ENCODE results near the gene RNF213.
A peak's percentile ranks its signal among the peaks of the same experiment; 100 is the strongest.
"Not testable (repeated sequence)": the region's sequence is repeated elsewhere in the genome, so short reads cannot be mapped to it uniquely, and the experiment has no call there.

Gene RNF213

DNA sequence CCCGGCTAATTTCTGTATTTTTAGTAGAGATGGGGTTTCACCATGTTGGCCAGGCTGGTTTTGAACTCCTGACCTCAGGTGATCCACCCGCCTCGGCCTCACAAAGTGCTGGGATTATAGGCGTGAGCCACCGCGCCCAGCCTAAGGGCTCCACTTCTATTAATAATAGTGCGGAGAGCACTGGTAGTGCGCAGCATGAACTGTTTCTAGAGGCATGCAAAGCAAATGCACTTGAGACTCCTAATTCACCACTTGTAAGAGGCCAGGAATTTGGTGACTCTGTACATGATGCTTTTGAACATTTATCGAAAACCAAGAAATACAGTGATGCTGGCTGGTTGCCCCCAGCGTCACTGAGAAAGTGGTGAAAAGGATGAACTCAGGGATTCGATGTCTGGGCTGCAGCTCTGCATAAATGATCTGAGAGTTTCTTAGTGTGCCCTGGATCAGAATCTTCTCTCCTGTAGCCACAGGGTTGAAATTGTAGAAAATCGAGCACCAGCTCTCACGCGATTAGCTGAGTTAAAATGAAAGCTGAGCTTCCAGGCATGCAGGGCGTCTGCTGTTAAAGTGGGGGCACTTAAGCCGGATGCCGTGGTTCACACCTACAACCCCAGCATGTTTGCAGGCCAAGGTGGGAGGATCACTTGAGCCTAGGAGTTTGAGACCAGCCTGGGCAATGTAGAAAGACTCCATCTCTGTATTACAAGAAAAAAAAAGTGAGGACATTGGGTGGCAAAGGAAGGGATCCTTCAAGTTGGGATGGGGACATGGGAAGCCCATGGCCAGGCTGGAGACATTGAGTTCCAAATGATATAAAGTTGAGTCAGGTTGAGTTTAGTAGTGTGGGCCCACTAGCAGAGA is 4.8 kb downstream of the RNF213 start:
- H3K4me1 Mint-ChIP-seq (ENCODE audit: low read depth), result peaks cover 44% of the 10 kb centered on the region

GRCh38 chr17:80267391-80267790 is 6.7 kb downstream of the RNF213 start:
- Mint-ChIP-seq H3K4me3 (peak overlapping the region; percentile 65), H3K9me3 (ENCODE audit: low read depth) (no peaks in the 10 kb centered on the region), H3K4me1 (ENCODE audit: low read depth) (peaks cover 35% of the 10 kb centered on the region), H3K27ac (peak overlapping the region; percentile 84), H3K36me3 (peaks cover 8% of the 10 kb centered on the region), H3K27me3 (no peaks in the 10 kb centered on the region)

More for the DNA sequence above, 4.8 kb downstream of the RNF213 start:
- no peaks in the 10 kb centered on the region for H3K27me3 Mint-ChIP-seq
- H3K4me3 Mint-ChIP-seq, result peak overlapping the region; percentile 97
- peak overlapping the region; percentile 99 for H3K27ac Mint-ChIP-seq
- peaks cover 8% of the 10 kb centered on the region for H3K36me3 Mint-ChIP-seq
- no peaks in the 10 kb centered on the region for H3K9me3 Mint-ChIP-seq (ENCODE audit: low read depth)

- Mint-ChIP-seq H3K27me3 (no peaks in the 10 kb centered on the region), H3K9me3 (ENCODE audit: low read depth) (no peaks in the 10 kb centered on the region), H3K4me1 (ENCODE audit: low read depth) (peaks cover 39% of the 10 kb centered on the region), H3K27ac (no peak overlapping the region), H3K4me3 (no peak overlapping the region), H3K36me3 (peaks cover 8% of the 10 kb centered on the region)
Measured at GRCh38 chr17:80268427-80268826, 7.8 kb downstream of the RNF213 start.

- Mint-ChIP-seq H3K27me3 (no peaks in the 10 kb centered on the region), H3K4me1 (ENCODE audit: low read depth) (peaks cover 44% of the 10 kb centered on the region), H3K4me3 (no peak overlapping the region), H3K9me3 (ENCODE audit: low read depth) (no peaks in the 10 kb centered on the region), H3K27ac (no peak overlapping the region), H3K36me3 (peaks cover 14% of the 10 kb centered on the region)
Measured at GRCh38 chr17:80269405-80269807, 8.8 kb downstream of the RNF213 start.

DNA sequence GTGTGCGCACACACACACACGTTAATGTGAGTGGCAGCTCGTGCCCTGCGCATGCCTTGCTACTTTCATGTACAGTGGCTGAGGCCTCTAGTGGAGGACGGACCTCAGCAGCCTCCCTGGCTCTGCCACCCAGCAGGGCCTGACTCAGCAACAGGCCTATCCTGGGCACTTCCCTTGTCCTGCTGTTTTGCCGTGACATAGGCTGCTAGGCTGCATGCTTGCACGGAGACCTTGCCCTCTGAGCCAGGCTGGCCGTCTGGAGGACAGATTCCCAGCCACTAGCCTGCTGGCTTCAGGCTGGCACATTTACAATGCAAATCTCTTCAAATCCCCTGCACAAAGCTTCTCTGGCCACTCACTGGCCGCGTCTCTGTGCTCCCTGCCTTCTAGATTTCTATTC is 9.5 kb downstream of the RNF213 start:
- Mint-ChIP-seq H3K27ac (peak overlapping the region; percentile 81), H3K4me3 (no peak overlapping the region), H3K36me3 (peaks cover 14% of the 10 kb centered on the region), H3K4me1 (ENCODE audit: low read depth) (peaks cover 39% of the 10 kb centered on the region), H3K27me3 (no peaks in the 10 kb centered on the region), H3K9me3 (ENCODE audit: low read depth) (no peaks in the 10 kb centered on the region)

- peaks cover 11% of the 10 kb centered on the region for H3K36me3 Mint-ChIP-seq
- peak overlapping the region; percentile 70 for H3K4me3 Mint-ChIP-seq
- H3K27ac Mint-ChIP-seq, result peak overlapping the region; percentile 81
- H3K27me3 Mint-ChIP-seq, result no peaks in the 10 kb centered on the region
- no peaks in the 10 kb centered on the region for H3K9me3 Mint-ChIP-seq (ENCODE audit: low read depth)
- H3K4me1 Mint-ChIP-seq (ENCODE audit: low read depth), result peaks cover 35% of the 10 kb centered on the region
Measured at GRCh38 chr17:80270836-80271235, 10.2 kb downstream of the RNF213 start.

DNA sequence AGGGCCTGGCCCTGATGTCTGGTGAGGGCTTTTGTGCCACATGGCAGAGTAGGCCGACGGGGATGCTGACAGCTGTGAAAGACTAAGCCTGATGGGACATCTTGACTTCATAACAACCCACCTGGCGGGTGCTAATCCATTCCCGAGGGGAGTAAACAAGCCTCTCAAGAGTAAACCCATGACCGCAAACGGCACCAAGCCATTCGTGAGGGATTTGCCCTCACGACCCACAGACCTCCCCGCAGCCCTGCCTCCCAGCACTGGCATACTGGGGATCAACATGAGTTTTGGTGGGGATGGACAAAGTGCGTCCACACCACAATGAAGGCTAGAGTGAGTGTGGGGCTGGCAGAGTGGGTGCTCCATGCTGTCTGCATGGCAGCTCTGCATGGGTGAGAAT is 11.7 kb downstream of the RNF213 start:
- peak overlapping the region; percentile 73 for H3K27ac Mint-ChIP-seq
- H3K4me3 Mint-ChIP-seq, result peak overlapping the region; percentile 27
- peaks cover 8% of the 10 kb centered on the region for H3K36me3 Mint-ChIP-seq
- H3K4me1 Mint-ChIP-seq (ENCODE audit: low read depth), result peaks cover 32% of the 10 kb centered on the region
- no peaks in the 10 kb centered on the region for H3K27me3 Mint-ChIP-seq
- no peaks in the 10 kb centered on the region for H3K9me3 Mint-ChIP-seq (ENCODE audit: low read depth)

DNA sequence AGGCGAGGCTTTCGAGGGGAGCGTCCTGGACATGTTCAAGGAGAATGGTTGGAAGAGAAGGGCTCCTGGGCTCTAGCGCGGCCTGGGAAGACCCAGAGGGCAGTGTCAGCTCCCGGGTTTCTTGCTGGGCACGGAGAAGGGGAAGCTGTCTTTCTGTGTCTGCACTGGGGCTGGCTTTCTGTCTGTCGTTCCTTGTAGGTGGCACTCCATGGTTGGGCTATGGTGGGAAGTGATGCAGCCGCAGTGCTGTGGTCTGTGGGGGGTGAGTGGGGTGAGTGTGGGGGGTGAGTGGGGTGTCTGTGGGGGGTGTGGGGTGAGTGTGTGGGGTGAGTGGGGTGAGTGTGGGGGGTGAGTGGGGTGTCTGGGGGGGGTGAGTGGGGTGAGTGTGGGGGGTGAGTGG is 13.7 kb downstream of the RNF213 start:
- H3K27me3 Mint-ChIP-seq, result no peaks in the 10 kb centered on the region
- peak overlapping the region; percentile 93 for H3K27ac Mint-ChIP-seq
- peaks cover 35% of the 10 kb centered on the region for H3K4me1 Mint-ChIP-seq (ENCODE audit: low read depth)
- H3K4me3 Mint-ChIP-seq, result peak overlapping the region; percentile 69
- H3K9me3 Mint-ChIP-seq (ENCODE audit: low read depth), result no peaks in the 10 kb centered on the region
- H3K36me3 Mint-ChIP-seq, result peaks cover 5% of the 10 kb centered on the region

GRCh38 chr17:80274871-80275449 is 14.3 kb downstream of the RNF213 start:
- H3K4me1 Mint-ChIP-seq (ENCODE audit: low read depth), result peaks cover 39% of the 10 kb centered on the region
- peaks cover 5% of the 10 kb centered on the region for H3K36me3 Mint-ChIP-seq
- H3K4me3 Mint-ChIP-seq, result no peak overlapping the region
- H3K27ac Mint-ChIP-seq, result peak overlapping the region; percentile 29
- H3K27me3 Mint-ChIP-seq, result no peaks in the 10 kb centered on the region
- H3K9me3 Mint-ChIP-seq (ENCODE audit: low read depth), result no peaks in the 10 kb centered on the region

DNA sequence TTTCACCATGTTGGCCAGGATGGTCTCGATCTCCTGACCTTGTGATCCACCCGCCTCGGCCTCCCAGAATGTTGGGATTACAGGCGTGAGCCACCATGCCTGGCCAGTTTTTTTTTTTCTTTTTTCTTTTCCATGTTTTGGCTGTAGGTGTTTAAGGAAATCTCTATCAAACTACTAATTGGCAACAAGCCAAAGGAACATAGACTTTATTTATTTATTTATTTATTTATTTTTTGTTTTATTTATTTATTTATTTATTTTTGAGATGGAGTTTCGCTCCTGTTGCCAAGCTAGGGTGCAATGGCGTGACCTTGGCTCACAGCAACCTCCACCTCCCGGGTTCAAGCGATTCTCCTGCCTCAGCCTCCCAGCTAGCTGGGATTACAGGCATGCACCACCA is 15.2 kb downstream of the RNF213 start:
- H3K27me3 Mint-ChIP-seq; H3K9me3 Mint-ChIP-seq (ENCODE audit: low read depth); H3K4me3 Mint-ChIP-seq; H3K36me3 Mint-ChIP-seq: not testable (repeated sequence)
- Mint-ChIP-seq H3K4me1 (ENCODE audit: low read depth) (peaks cover 42% of the 10 kb centered on the region), H3K27ac (peak overlapping the region; percentile 29)

DNA sequence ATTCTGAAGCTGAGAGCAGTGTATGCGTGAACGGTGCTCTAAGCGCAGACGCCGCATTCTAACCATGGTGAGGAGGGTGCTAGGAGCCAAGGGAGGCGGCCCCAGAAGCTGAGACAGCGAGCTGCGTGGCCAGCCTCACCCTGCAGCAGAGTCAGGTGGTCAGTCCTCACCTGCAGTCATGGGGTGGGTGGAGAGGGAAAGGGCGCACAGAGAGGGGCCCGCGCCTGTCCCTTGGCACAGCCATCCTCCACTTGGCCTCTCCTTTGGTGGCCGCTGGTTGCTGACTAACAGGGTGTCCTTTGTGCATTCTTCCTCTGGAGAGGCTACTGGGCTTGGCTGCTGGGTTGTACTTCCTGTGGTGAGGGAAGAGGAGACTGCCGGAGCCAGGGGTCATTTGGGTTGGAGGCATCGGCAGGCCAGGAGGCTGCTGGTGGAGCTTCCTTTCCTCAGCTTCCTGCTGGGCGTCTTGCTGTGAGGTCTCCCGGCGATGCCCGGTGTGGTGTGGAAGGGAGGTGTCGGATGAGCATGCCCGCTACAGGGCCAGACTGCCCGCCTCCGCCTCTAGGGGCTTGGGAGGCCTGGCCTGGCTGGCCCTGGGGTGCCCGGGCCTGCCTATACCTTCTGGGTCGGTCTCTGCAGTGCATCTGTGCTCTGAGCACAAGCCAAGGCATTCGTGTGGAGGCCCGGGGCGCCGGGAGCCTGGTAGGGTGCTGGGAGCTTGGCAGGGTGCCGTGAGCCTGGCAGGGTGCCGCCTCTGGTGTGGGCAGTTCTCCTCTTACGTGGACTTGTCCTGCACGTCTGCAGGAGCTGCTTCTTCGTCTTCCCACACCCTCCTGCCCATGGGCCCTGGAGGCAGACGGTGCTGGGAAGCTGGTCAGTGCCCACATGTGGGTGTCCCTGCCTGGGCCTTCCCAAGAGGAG is 17.4 kb downstream of the RNF213 start:
- Mint-ChIP-seq H3K4me3 (no peak overlapping the region), H3K36me3 (peaks cover 5% of the 10 kb centered on the region), H3K4me1 (ENCODE audit: low read depth) (peaks cover 36% of the 10 kb centered on the region), H3K27me3 (no peaks in the 10 kb centered on the region), H3K27ac (peak overlapping the region; percentile 54), H3K9me3 (ENCODE audit: low read depth) (no peaks in the 10 kb centered on the region)

GRCh38 chr17:80279895-80280294 is 19.2 kb downstream of the RNF213 start:
- Mint-ChIP-seq H3K27ac (peak overlapping the region; percentile 68), H3K36me3 (no peaks in the 10 kb centered on the region), H3K9me3 (ENCODE audit: low read depth) (no peaks in the 10 kb centered on the region), H3K4me3 (no peak overlapping the region), H3K4me1 (ENCODE audit: low read depth) (peaks cover 33% of the 10 kb centered on the region), H3K27me3 (no peaks in the 10 kb centered on the region)

DNA sequence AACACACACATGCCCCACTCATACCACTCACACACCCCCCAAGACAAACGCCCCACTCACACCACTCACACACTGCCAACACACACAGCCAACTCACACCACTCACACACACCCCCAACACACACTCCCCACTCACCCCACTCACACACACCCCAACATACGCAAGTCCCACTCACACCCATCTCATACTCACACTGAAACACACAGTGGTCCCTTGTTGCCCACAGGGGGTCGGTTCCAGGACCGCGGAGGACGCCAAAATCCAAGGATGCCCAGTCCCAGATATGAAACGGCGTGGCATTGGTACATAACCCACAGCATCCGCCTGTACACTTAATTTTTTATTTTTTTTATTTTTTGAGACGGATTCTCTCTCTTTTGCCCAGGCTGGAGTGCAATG is 20.9 kb downstream of the RNF213 start:
- Mint-ChIP-seq H3K9me3 (ENCODE audit: low read depth) (no peaks in the 10 kb centered on the region), H3K27me3 (no peaks in the 10 kb centered on the region), H3K27ac (no peak overlapping the region), H3K36me3 (no peaks in the 10 kb centered on the region), H3K4me1 (ENCODE audit: low read depth) (peaks cover 28% of the 10 kb centered on the region), H3K4me3 (no peak overlapping the region)

DNA sequence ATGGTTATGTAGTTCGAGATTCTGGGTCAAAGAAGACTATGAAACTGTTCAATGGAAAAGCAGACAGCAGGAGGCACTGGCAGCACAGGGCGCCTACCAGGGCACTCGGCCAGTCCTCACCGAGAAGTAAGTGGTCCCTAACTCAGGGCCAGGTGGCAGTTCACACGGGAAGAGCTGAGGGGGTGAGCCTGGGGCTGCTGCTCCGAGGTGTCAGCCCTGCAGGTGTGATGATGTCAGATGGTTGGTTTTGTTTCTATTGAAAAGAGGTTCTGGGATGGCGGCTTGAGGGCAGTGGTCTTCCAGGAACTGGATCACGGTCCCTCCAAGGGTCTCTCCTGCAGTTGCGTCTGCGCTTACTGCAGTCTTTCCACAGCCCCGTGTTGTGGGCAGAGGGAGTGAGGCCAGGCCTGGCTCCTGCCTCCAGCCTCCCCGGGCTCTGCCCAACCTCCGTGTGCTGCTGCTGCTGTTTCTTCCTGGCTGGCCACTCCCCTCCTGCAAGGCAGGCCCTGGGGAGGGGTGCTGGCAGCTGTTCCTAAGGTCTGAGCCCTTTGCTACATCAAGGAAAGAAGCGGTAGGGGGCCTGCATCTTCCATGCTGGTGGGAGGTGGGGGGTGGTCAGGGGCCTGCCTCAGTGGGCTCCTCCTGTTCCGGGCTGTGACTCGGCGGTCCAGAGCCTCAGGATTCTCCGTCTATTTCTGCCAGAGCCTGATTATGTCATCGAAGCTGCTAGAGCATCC is 22.6 kb downstream of the RNF213 start:
- Mint-ChIP-seq H3K36me3 (no peaks in the 10 kb centered on the region), H3K27me3 (no peaks in the 10 kb centered on the region), H3K9me3 (ENCODE audit: low read depth) (no peaks in the 10 kb centered on the region), H3K4me3 (no peak overlapping the region), H3K4me1 (ENCODE audit: low read depth) (peaks cover 25% of the 10 kb centered on the region), H3K27ac (peak overlapping the region; percentile 58)
